ENCODE measurements around the gene MAGI2.

- TF ChIP-seq CTCF (conservative IDR thresholded peaks at IDR 0.05; ENCODE audit: low read length) = no peak
- TF ChIP-seq EZH2phosphoT487 (IDR thresholded peaks at IDR 0.05; ENCODE audit: borderline replicate concordance, low read depth, low read length) = no peak
Observed at GRCh38 chr7:78386520-78386919, 1066.9 kb downstream of the MAGI2 start.
